MM.1S (cell line): ENCODE measurements around the gene WDR1.

Source experiments
- DNase-seq: peaks from one replicate; pipeline ENCODE4 v3.0.0-alpha.2; 2015
- H2AFZ ChIP-seq: fragments of 300-600 bp; sonication (generic); 2 replicates; pipeline ENCODE4 v1.6.0; 2016; ENCODE audit warnings: antibody characterized with exemption, low read length
- H3F3A ChIP-seq: fragments of 300-600 bp; sonication (generic); 2 replicates; pipeline ENCODE4 v1.6.1; 2016; ENCODE audit warnings: mild to moderate bottlenecking, antibody characterized with exemption, low read length, moderate library complexity, mixed read lengths; ENCODE audit not compliant: insufficient read depth
- H3K27ac ChIP-seq: fragments of 300-600 bp; sonication (generic); 2 replicates; pipeline ENCODE4 v1.5.1; 2016; ENCODE audit warnings: mild to moderate bottlenecking, low read length
- H3K27me3 ChIP-seq: fragments of 300-600 bp; sonication (generic); replicated peaks from 2 replicates; pipeline ENCODE4 v1.6.0; 2016; ENCODE audit warnings: low read length; ENCODE audit not compliant: insufficient read depth
- H3K36me3 ChIP-seq: fragments of 300-600 bp; sonication (generic); replicated peaks from 2 replicates; pipeline ENCODE4 v1.6.1; 2016; ENCODE audit warnings: mild to moderate bottlenecking, low read length, mixed read lengths; ENCODE audit not compliant: insufficient read depth
- H3K4me1 ChIP-seq: fragments of 300-600 bp; sonication (generic); 2 replicates; pipeline ENCODE4 v1.6.1; 2016; ENCODE audit warnings: low read length, mixed read lengths
- H3K4me2 ChIP-seq: fragments of 300-600 bp; sonication (generic); 2 replicates; pipeline ENCODE4 v1.6.0; 2016; ENCODE audit warnings: low read depth, low read length
- H3K4me3 ChIP-seq: fragments of 300-600 bp; sonication (generic); 2 replicates; pipeline ENCODE4 v1.5.1; 2016; ENCODE audit warnings: low read length, mixed read lengths
- H3K79me2 ChIP-seq: fragments of 300-600 bp; sonication (generic); 2 replicates; pipeline ENCODE4 v1.6.1; 2016; ENCODE audit warnings: mixed run types, low read length, mixed read lengths
- H3K9ac ChIP-seq: fragments of 300-600 bp; sonication (generic); 2 replicates; pipeline ENCODE4 v1.6.1; 2016; ENCODE audit warnings: low read length, mixed read lengths
- H3K9me2 ChIP-seq: fragments of 300-600 bp; sonication (generic); replicated peaks from 2 replicates; pipeline ENCODE4 v1.6.1; 2016; ENCODE audit warnings: mild to moderate bottlenecking, low read length, mixed read lengths; ENCODE audit not compliant: insufficient read depth
- H3K9me3 ChIP-seq: fragments of 300-600 bp; sonication (generic); replicated peaks from 2 replicates; pipeline ENCODE4 v1.6.1; 2016; ENCODE audit warnings: mild to moderate bottlenecking, low read length, mixed read lengths; ENCODE audit not compliant: insufficient read depth
- H4K20me1 ChIP-seq: fragments of 300-600 bp; sonication (generic); 2 replicates; pipeline ENCODE4 v1.6.1; 2016; ENCODE audit warnings: mild to moderate bottlenecking, low read length, moderate library complexity, mixed read lengths; ENCODE audit not compliant: insufficient read depth
- EZH2 ChIP-seq: fragments of 300-600 bp; sonication (generic); optimal IDR thresholded peaks from 2 replicates; pipeline ENCODE3; 2017; ENCODE audit warnings: low read depth, mild to moderate bottlenecking, antibody characterized with exemption, low read length, mixed read lengths
- EZH2phosphoT487 ChIP-seq: fragments of 300-600 bp; sonication (generic); IDR thresholded peaks from 2 replicates; pipeline ENCODE4 v1.6.1; 2018; ENCODE audit warnings: antibody characterized with exemption, low read length
- TF ChIP-seq, protein P1 (sequence below): fragments of 300-600 bp; sonication (generic); IDR thresholded peaks from 2 replicates; pipeline ENCODE4 v1.5.1; 2016; ENCODE audit warnings: antibody characterized with exemption, low read length, mixed read lengths

The WDR1 gene

DNA sequence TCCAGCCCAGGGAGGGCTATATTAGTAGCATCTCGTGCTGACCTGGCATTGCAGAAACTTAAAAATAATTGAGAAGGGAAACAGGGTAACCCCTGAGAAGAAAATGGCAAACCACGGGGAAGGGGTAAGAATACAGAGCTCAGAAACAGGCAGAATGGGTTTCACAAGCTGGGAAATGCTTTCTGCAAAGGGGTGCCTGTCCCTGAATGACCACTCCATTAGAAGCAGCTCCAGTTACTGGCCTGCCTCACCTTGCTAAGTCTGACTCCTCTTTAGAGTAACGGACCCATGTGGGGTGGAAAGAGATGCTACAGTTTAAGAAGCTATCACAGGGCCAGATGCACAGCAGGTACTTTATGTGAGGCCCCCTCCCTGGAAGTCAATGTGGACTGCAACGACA lies 2.5 kb downstream of the WDR1 start:
- Histone ChIP-seq H3K9ac (no peak overlapping the region), H3K79me2 (peaks cover 71% of the 10 kb centered on the region), H3K4me3 (no peak overlapping the region), H3F3A (0 out of 2 replicates have a peak, but pooled peaks cover 4% of the 10 kb centered on the region), H2AFZ (no peak overlapping the region), H3K4me1 (peaks cover 26% of the 10 kb centered on the region), H3K27me3 (no peaks in the 10 kb centered on the region), H3K27ac (no peak overlapping the region), H4K20me1 (peaks cover 14% of the 10 kb centered on the region), H3K4me2 (peak overlapping the region; percentile 86; the same call in 1 of the 2 replicates), H3K9me2 (no peaks in the 10 kb centered on the region), H3K36me3 (peaks cover 27% of the 10 kb centered on the region), H3K9me3 (no peaks in the 10 kb centered on the region)
- TF ChIP-seq EZH2 (no peak), EZH2phosphoT487 (no peak)
- TF ChIP-seq, protein P1, sequence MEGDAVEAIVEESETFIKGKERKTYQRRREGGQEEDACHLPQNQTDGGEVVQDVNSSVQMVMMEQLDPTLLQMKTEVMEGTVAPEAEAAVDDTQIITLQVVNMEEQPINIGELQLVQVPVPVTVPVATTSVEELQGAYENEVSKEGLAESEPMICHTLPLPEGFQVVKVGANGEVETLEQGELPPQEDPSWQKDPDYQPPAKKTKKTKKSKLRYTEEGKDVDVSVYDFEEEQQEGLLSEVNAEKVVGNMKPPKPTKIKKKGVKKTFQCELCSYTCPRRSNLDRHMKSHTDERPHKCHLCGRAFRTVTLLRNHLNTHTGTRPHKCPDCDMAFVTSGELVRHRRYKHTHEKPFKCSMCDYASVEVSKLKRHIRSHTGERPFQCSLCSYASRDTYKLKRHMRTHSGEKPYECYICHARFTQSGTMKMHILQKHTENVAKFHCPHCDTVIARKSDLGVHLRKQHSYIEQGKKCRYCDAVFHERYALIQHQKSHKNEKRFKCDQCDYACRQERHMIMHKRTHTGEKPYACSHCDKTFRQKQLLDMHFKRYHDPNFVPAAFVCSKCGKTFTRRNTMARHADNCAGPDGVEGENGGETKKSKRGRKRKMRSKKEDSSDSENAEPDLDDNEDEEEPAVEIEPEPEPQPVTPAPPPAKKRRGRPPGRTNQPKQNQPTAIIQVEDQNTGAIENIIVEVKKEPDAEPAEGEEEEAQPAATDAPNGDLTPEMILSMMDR: no peak
- no peak for DNase-seq

DNA sequence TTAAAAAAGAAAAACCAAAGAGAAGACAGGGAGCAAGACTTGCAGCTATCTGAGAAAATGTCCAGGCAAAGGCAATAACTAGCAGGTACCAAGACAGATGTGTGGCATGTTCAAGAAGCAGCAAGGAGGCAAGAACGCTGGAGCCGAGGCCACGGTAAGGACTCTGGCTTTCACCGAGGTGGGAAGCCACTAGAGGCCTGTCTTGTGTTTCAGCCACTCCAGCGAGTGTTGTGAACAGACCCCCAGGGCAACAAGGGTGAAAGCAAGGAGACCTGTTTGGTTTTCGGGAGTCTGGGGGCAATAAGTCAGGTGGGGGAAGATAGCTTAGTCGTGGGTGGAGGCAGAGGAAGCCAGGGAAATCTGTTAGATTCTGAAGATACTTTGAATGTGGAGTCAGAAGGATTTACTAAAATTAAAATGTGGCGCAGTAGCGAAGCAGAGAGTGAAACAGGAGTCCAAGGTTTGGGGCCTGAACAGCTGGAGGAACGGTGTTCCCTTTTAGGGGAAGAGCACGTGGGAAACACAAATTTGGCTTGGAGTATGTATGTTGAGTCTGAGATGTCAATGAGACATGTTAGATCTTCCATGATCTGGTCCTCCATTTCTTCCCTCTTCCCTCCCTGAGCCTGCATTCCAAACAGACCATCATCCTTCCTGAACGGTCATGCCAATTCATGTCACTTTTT lies 3.1 kb downstream of the WDR1 start:
- no peak for DNase-seq
- Histone ChIP-seq H3K9me2 (no peaks in the 10 kb centered on the region), H3K36me3 (peaks cover 27% of the 10 kb centered on the region), H3K9me3 (no peaks in the 10 kb centered on the region), H3K4me2 (no peak overlapping the region; the same call in 1 of the 2 replicates), H3K27ac (no peak overlapping the region), H3K4me1 (peaks cover 31% of the 10 kb centered on the region), H3F3A (0 out of 2 replicates have a peak, but pooled peaks cover 4% of the 10 kb centered on the region), H3K79me2 (peaks cover 78% of the 10 kb centered on the region), H3K27me3 (no peaks in the 10 kb centered on the region), H2AFZ (no peak overlapping the region), H3K9ac (no peak overlapping the region), H4K20me1 (peaks cover 14% of the 10 kb centered on the region), H3K4me3 (no peak overlapping the region)
- TF ChIP-seq EZH2phosphoT487 (no peak), EZH2 (no peak)
- TF ChIP-seq, protein P1: no peak

DNA sequence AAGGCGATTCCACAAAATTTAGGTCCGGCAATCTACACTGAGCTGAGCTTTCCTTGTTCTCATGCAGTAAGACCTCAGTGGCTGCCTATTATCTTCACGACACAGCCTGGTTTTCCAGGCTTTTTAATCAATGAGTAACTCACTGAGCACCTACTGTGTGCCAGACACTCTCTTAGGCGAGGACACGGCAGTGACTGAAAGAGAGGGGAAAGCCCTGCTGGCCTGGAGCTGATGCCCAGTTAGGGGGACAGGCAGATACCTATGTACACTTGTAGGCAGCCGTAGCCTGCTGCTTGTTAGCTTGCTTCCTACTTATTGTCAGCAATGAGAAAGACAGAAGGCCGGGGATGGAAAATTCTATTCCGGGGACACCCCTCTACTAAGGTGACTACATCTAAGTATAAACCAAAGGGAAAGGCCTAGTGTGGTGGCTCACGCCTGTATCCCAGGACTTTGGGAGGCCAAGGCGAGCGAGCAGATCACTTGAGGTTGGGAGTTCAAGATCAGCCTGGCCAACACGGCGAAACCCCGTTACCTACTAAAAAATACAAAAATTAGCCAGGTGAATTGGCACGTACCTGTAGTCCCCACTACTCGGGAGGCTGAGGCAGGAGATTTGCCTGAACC lies 3.8 kb downstream of the WDR1 start:
- Histone ChIP-seq H3K9ac (no peak overlapping the region), H3K9me2 (no peaks in the 10 kb centered on the region), H3K36me3 (peaks cover 30% of the 10 kb centered on the region), H4K20me1 (peaks cover 14% of the 10 kb centered on the region), H3K4me2 (no peak overlapping the region), H3K27me3 (no peaks in the 10 kb centered on the region), H3K27ac (no peak overlapping the region), H3K4me3 (no peak overlapping the region), H3K4me1 (peaks cover 36% of the 10 kb centered on the region), H3K79me2 (peaks cover 85% of the 10 kb centered on the region), H2AFZ (no peak overlapping the region), H3F3A (0 out of 2 replicates have a peak, but pooled peaks cover 4% of the 10 kb centered on the region), H3K9me3 (no peaks in the 10 kb centered on the region)
- no peak for TF ChIP-seq EZH2
- TF ChIP-seq EZH2phosphoT487: no peak
- TF ChIP-seq, protein P1: no peak
- no peak for DNase-seq
